HepG2 (cell line): ENCODE measurements around the gene GPSM1. TPM values are rescaled to one million over a fixed set of nuclear protein-coding genes. Genes with fewer than 3 reads are reported as not detected.
A peak's percentile ranks its signal among the peaks of the same experiment; 100 is the strongest.

Experiments used
- CCAR2 ChIP-seq: fragments of 200-400 bp; formaldehyde crosslinking; optimal IDR thresholded peaks from 2 replicates; pipeline ENCODE3; 2018; ENCODE audit warnings: low read depth, mild to moderate bottlenecking, low read length, moderate library complexity
- CREM ChIP-seq, 2 experiments: sonication (generic) in 1 of 2; formaldehyde crosslinking in 1 of 2; IDR thresholded peaks; 2 replicates each; pipeline versions ENCODE4 v1.4.0 to v1.6.1; 2016 to 2020; ENCODE audit warnings: antibody characterized with exemption in 1 of 2, mild to moderate bottlenecking in 1 of 2, missing genetic modification reagents in 1 of 2
- ETV6 ChIP-seq: sonication (generic); formaldehyde crosslinking; conservative IDR thresholded peaks from 2 replicates; pipeline ENCODE4 v1.4.0; 2020; ENCODE audit warnings: missing genetic modification reagents
- FOSL1 ChIP-seq: sonication (generic); formaldehyde crosslinking; IDR thresholded peaks from 2 replicates; pipeline ENCODE4 v1.9.0; 2021; ENCODE audit warnings: missing genetic modification reagents, borderline replicate concordance
- FOXK2 ChIP-seq: fragments of 450-650 bp; IDR thresholded peaks from 2 replicates; pipeline ENCODE4 v1.6.1; 2016
- RARG ChIP-seq: sonication (generic); formaldehyde crosslinking; IDR thresholded peaks from 2 replicates; pipeline ENCODE4 v1.4.0; 2020; ENCODE audit warnings: low read depth, mild to moderate bottlenecking, missing genetic modification reagents
- TBX3 ChIP-seq: fragments of 450-650 bp; IDR thresholded peaks from 2 replicates; pipeline ENCODE4 v1.6.1; 2017; ENCODE audit warnings: antibody characterized with exemption, mild to moderate bottlenecking, inconsistent platforms, borderline replicate concordance
- ZNF10 ChIP-seq: sonication (generic); formaldehyde crosslinking; IDR thresholded peaks from 2 replicates; pipeline ENCODE4 v1.4.0; 2020; ENCODE audit warnings: mild to moderate bottlenecking, low read depth, missing genetic modification reagents, borderline replicate concordance
- ZNF674 ChIP-seq: sonication (generic); formaldehyde crosslinking; IDR thresholded peaks from 2 replicates; pipeline ENCODE4 v1.5.0; 2020; ENCODE audit warnings: low read depth, mild to moderate bottlenecking, missing genetic modification reagents
- ZNF83 ChIP-seq: sonication (generic); formaldehyde crosslinking; IDR thresholded peaks from 2 replicates; pipeline ENCODE4 v1.4.0; 2020; ENCODE audit warnings: missing genetic modification reagents, mild to moderate bottlenecking, borderline replicate concordance
- polyA plus RNA-seq, 8 experiments: library from polyadenylated mRNA; depleted of rRNA in 3 of 8; stranded (reverse) in 7 of 8; unstranded in 1 of 8; fragments of >200 nt; fragmentation: Illumina TruSeq in 4 of 8; extraction: Trizol in 4 of 8; gene quantifications; 2 replicates each; pipeline versions ENCODE4 v1.2.1 to v1.2.3, GENCODE V29; 2011 to 2016; ENCODE audit warnings: low read depth in 4 of 8, missing spikeins in 1 of 8, mixed read lengths in 1 of 8; ENCODE audit not compliant: insufficient read depth in 1 of 8
- total RNA-seq, 5 experiments: library from RNA; depleted of rRNA; stranded (reverse); fragments of >200 nt; fragmentation: Illumina TruSeq; extraction: Trizol; gene quantifications; 2 replicates each; pipeline ENCODE4 v1.2.3, GENCODE V29; 2016; ENCODE audit warnings: low read depth in 1 of 5
- TF ChIP-seq, protein P1 (sequence below): sonication (generic); formaldehyde crosslinking; IDR thresholded peaks from 2 replicates; pipeline ENCODE4 v1.5.0; 2020; ENCODE audit warnings: mild to moderate bottlenecking, missing genetic modification reagents, borderline replicate concordance
- TF ChIP-seq, protein P2 (sequence below): sonication (generic); formaldehyde crosslinking; IDR thresholded peaks from 2 replicates; pipeline ENCODE4 v1.4.0; 2020; ENCODE audit warnings: mild to moderate bottlenecking, missing genetic modification reagents
- TF ChIP-seq, protein P3 (sequence below): IDR thresholded peaks from 2 replicates; pipeline ENCODE4 v1.6.1; 2012; ENCODE audit warnings: low read depth, low read length, improper control_type of control experiment
- TF ChIP-seq, protein P4 (sequence below): sonication (generic); formaldehyde crosslinking; IDR thresholded peaks from 2 replicates; pipeline ENCODE4 v1.4.0; 2020; ENCODE audit warnings: mild to moderate bottlenecking, missing genetic modification reagents, borderline replicate concordance
- TF ChIP-seq, protein P5 (sequence below): sonication (generic); formaldehyde crosslinking; IDR thresholded peaks from 2 replicates; pipeline ENCODE4 v1.8.0; 2022; ENCODE audit warnings: missing genetic modification reagents, mild to moderate bottlenecking, moderate library complexity, borderline replicate concordance

GPSM1 gene
- total and polyA plus RNA-seq, 2 of the 13 experiments (the other 11 are each of a cell fraction or from before 2014, with no cell fraction given): 1.0 to 2.4 TPM

DNA sequence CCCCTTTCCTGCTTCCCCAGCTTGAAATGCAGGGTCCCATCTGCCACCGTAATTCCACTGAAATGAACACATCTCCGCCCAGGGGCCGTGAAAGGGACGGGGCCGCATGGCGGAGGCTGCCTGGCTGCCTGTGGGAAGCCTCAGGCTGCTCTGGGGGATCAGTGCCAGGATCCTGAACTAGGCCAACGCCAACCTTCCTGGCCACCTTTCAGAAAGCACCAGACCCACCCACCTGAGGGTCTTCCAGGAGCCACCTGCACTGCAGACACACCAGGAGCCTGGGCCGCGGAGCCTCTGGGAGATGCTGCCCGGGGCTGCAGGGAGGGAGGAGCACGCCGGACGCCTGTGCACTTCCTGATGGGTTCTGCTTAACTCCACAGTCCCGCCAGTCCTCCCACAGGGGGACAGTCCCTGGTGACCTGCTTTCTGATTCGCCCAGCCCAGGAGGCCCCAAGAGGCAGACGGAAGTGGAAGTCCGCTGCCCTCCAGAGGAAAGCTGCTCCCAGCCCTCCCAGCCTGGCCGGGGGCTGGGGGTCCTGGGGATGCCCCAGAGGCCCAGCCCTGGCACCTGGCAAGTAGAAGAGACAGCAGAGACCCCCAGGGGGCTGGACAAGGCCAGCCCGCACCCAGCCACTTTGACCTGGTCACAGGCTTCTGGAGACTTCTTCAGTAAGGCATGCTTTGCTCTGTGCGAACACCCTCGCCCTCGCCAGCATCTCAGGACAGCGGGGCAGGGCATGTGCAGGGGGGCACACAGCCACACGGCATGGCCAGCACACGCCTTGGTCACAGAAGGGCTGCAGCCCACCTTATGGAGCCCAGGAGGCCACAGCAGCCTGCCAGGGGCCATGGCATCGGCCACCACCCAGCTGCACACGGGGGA lies 46.2 kb downstream of the GPSM1 start, which contains the start of gene CARD9 (continued):
- TF ChIP-seq CREM (IDR thresholded peaks at IDR 0.05) (no peak), CREM (CRISPR knock-in tag; IDR thresholded peaks at IDR 0.05) (no peak), RARG (CRISPR knock-in tag) (no peak), CCAR2 (no peak), ZNF10 (CRISPR knock-in tag) (no peak), FOSL1 (CRISPR knock-in tag) (no peak), ETV6 (CRISPR knock-in tag) (no peak), ZNF83 (CRISPR knock-in tag) (no peak), FOXK2 (no peak), ZNF674 (CRISPR knock-in tag) (no peak), TBX3 (no peak)
- TF ChIP-seq, protein P1, sequence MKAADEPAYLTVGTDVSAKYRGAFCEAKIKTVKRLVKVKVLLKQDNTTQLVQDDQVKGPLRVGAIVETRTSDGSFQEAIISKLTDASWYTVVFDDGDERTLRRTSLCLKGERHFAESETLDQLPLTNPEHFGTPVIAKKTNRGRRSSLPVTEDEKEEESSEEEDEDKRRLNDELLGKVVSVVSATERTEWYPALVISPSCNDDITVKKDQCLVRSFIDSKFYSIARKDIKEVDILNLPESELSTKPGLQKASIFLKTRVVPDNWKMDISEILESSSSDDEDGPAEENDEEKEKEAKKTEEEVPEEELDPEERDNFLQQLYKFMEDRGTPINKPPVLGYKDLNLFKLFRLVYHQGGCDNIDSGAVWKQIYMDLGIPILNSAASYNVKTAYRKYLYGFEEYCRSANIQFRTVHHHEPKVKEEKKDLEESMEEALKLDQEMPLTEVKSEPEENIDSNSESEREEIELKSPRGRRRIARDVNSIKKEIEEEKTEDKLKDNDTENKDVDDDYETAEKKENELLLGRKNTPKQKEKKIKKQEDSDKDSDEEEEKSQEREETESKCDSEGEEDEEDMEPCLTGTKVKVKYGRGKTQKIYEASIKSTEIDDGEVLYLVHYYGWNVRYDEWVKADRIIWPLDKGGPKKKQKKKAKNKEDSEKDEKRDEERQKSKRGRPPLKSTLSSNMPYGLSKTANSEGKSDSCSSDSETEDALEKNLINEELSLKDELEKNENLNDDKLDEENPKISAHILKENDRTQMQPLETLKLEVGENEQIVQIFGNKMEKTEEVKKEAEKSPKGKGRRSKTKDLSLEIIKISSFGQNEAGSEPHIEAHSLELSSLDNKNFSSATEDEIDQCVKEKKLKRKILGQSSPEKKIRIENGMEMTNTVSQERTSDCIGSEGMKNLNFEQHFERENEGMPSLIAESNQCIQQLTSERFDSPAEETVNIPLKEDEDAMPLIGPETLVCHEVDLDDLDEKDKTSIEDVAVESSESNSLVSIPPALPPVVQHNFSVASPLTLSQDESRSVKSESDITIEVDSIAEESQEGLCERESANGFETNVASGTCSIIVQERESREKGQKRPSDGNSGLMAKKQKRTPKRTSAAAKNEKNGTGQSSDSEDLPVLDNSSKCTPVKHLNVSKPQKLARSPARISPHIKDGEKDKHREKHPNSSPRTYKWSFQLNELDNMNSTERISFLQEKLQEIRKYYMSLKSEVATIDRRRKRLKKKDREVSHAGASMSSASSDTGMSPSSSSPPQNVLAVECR (CRISPR knock-in tag): peak; percentile 47; the same call in 1 of the 2 replicates
- TF ChIP-seq, protein P2, sequence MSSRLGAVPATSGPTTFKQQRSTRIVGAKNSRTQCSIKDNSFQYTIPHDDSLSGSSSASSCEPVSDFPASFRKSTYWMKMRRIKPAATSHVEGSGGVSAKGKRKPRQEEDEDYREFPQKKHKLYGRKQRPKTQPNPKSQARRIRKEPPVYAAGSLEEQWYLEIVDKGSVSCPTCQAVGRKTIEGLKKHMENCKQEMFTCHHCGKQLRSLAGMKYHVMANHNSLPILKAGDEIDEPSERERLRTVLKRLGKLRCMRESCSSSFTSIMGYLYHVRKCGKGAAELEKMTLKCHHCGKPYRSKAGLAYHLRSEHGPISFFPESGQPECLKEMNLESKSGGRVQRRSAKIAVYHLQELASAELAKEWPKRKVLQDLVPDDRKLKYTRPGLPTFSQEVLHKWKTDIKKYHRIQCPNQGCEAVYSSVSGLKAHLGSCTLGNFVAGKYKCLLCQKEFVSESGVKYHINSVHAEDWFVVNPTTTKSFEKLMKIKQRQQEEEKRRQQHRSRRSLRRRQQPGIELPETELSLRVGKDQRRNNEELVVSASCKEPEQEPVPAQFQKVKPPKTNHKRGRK (CRISPR knock-in tag): no peak
- TF ChIP-seq, protein P3, sequence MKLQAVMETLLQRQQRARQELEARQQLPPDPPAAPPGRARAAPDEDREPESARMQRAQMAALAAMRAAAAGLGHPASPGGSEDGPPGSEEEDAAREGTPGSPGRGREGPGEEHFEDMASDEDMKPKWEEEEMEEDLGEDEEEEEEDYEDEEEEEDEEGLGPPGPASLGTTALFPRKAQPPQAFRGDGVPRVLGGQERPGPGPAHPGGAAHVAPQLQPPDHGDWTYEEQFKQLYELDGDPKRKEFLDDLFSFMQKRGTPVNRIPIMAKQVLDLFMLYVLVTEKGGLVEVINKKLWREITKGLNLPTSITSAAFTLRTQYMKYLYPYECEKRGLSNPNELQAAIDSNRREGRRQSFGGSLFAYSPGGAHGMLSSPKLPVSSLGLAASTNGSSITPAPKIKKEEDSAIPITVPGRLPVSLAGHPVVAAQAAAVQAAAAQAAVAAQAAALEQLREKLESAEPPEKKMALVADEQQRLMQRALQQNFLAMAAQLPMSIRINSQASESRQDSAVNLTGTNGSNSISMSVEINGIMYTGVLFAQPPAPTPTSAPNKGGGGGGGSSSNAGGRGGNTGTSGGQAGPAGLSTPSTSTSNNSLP: no peak
- TF ChIP-seq, protein P4, sequence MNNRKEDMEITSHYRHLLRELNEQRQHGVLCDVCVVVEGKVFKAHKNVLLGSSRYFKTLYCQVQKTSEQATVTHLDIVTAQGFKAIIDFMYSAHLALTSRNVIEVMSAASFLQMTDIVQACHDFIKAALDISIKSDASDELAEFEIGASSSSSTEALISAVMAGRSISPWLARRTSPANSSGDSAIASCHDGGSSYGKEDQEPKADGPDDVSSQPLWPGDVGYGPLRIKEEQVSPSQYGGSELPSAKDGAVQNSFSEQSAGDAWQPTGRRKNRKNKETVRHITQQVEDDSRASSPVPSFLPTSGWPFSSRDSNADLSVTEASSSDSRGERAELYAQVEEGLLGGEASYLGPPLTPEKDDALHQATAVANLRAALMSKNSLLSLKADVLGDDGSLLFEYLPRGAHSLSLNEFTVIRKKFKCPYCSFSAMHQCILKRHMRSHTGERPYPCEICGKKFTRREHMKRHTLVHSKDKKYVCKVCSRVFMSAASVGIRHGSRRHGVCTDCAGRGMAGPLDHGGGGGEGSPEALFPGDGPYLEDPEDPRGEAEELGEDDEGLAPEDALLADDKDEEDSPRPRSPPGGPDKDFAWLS (CRISPR knock-in tag): no peak
- TF ChIP-seq, protein P5, sequence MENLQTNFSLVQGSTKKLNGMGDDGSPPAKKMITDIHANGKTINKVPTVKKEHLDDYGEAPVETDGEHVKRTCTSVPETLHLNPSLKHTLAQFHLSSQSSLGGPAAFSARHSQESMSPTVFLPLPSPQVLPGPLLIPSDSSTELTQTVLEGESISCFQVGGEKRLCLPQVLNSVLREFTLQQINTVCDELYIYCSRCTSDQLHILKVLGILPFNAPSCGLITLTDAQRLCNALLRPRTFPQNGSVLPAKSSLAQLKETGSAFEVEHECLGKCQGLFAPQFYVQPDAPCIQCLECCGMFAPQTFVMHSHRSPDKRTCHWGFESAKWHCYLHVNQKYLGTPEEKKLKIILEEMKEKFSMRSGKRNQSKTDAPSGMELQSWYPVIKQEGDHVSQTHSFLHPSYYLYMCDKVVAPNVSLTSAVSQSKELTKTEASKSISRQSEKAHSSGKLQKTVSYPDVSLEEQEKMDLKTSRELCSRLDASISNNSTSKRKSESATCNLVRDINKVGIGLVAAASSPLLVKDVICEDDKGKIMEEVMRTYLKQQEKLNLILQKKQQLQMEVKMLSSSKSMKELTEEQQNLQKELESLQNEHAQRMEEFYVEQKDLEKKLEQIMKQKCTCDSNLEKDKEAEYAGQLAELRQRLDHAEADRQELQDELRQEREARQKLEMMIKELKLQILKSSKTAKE (CRISPR knock-in tag): no peak
